Adrenal gland (tissue), 12 donors: ENCODE results near the gene OTULIN. TPM values are rescaled to one million over a fixed set of nuclear protein-coding genes. Genes with fewer than 3 reads are reported as not detected.

Experiments
- DNase-seq, 7 donors: peaks; one replicate each; pipeline ENCODE4 v3.0.0-alpha.2; 2019 to 2020
- H3K27ac ChIP-seq, 5 donors: fragments of 200-600 bp; sonication (generic) in 4 of 5; 1 replicate in 3 of 5; 2 replicates in 2 of 5; pipeline versions ENCODE4 v1.5.1 to v1.8.0; 2016 to 2020; ENCODE audit warnings: mild to moderate bottlenecking in 1 of 5
- H3K27me3 ChIP-seq: fragments of 200-600 bp; 2 replicates; pipeline ENCODE4 v1.8.0; 2021
- H3K36me3 ChIP-seq, 2 donors: fragments of 200-600 bp; replicated peaks in 1 of 2; 1 replicate in 1 of 2; 2 replicates in 1 of 2; pipeline versions ENCODE4 v1.5.1 to v1.8.0; 2018 to 2022
- H3K4me1 ChIP-seq, 2 donors: fragments of 200-600 bp; replicated peaks in 1 of 2; 1 replicate in 1 of 2; 2 replicates in 1 of 2; pipeline versions ENCODE4 v1.5.1 to v1.8.0; 2018 to 2021
- H3K4me3 ChIP-seq, 4 donors: fragments of 200-600 bp; sonication (generic) in 3 of 4; one replicate each; pipeline ENCODE4 v1.5.1; 2016 to 2018
- H3K9me3 ChIP-seq, 3 donors: fragments of 200-600 bp; sonication (generic) in 1 of 3; replicated peaks in 1 of 3; 1 replicate in 2 of 3; 2 replicates in 1 of 3; pipeline versions ENCODE4 v1.5.1 to v1.8.0; 2016 to 2021
- CTCF ChIP-seq, 6 experiments: fragments of 450-650 bp in 4 of 6; fragments of 200-600 bp in 2 of 6; sonication (generic) in 1 of 6; IDR thresholded peaks; 1 replicate in 5 of 6; 2 replicates in 1 of 6; pipeline versions ENCODE4 v1.5.1 to v1.8.0; 2016 to 2021; ENCODE audit warnings: antibody characterized with exemption in 6 of 6, mild to moderate bottlenecking in 2 of 6, moderate library complexity in 1 of 6
- POLR2A ChIP-seq, 2 donors: fragments of 450-650 bp; IDR thresholded peaks; one replicate each; pipeline ENCODE4 v1.6.1; 2017; ENCODE audit warnings: antibody characterized with exemption in 2 of 2, mild to moderate bottlenecking in 2 of 2, moderate library complexity in 1 of 2
- WGBS, 4 donors: extraction: QIAGEN DNeasy Blood & Tissue Kit in 2 of 4; methylation state at CpG; one replicate each; pipeline versions ENCODE4 v1.1.5 to v1.1.7; 2013 to 2017; 5-methylcytosine and 5-hydroxymethylcytosine counted together
- intact Hi-C, 2 donors: fragments of 100-400 bp; cut with DNase I; formaldehyde crosslinking; loops; one replicate each; pipeline versions ENCODE4 v1.14.1 to v1.15.0; 2022 to 2023
- polyA plus RNA-seq, 3 donors: library from polyadenylated mRNA; stranded (reverse); fragments of 200-250 nt in 2 of 3; fragments of 350-450 nt in 1 of 3; fragmentation: Illumina TruSeq in 1 of 3; extraction: RNeasy Lipid Tissue Mini Kit (QIAGEN cat#74804) in 1 of 3; gene quantifications; one replicate each; pipeline ENCODE4 v1.2.3, GENCODE V29; 2013 to 2014
- total RNA-seq, 9 donors: library from RNA; depleted of rRNA in 4 of 9; stranded (reverse); fragments of >200 nt in 4 of 9; fragments of 120-200 nt in 1 of 9; fragmentation: NEBNext Ultra II Directional in 1 of 9; extraction: Animal tissue kit (Norgen Biotek cat#: 25700) in 1 of 9; gene quantifications; one replicate each; pipeline versions ENCODE4 v1.1.0 to v1.2.4, GENCODE V29; 2013 to 2023
- donor health status: healthy with polysubstance abuse.
- donor health status: Bipolar disorder and iron deficiency.
- donor health status: DM: yes; HTN: yes; CAD: no.
- donor health status: DM: no; HTN: no; CAD: no.
- donor health status: DM: no; HTN: no; CAD: no.
- donor health status: DM: yes; HTN: yes; CAD: no.

OTULIN gene
- total and polyA plus RNA-seq, 12 donors = 2.8 to 40.8 (median 20.4) TPM

GRCh38 chr5:14720236-14720923 is 55.9 kb downstream of the OTULIN start:
- 85 to 96% (median 87%) methylated on average over 3 of the region's 3 CpGs for WGBS, 4 donors
- no peaks in the 10 kb centered on the region for H3K27me3 ChIP-seq
- peaks cover 0 to 8% of the 10 kb centered on the region in 2 donors for H3K36me3 ChIP-seq
- DNase-seq = peak in 1 of 7 donors; percentile 2
- H3K9me3 ChIP-seq = no peaks in the 10 kb centered on the region
- H3K27ac ChIP-seq = no peak overlapping the region
- H3K4me1 ChIP-seq = no peaks in the 10 kb centered on the region
- H3K4me3 ChIP-seq = no peak overlapping the region
- TF ChIP-seq CTCF (IDR thresholded peaks at IDR 0.05) (no peak), POLR2A (IDR thresholded peaks at IDR 0.05) (no peak)
- intact Hi-C loops = loop anchor here in 1 of 2 donors (10.0 kb wide), 1 partner anchor 144 kb away; no protein-coding TSS in a partner anchor

GRCh38 chr5:14721990-14722656 is 57.6 kb downstream of the OTULIN start:
- intact Hi-C loops = loop anchor here in 1 of 2 donors (10.0 kb wide), 1 partner anchor 143 kb away; no protein-coding TSS in a partner anchor
- no peaks in the 10 kb centered on the region for H3K27me3 ChIP-seq
- no peaks in the 10 kb centered on the region for H3K9me3 ChIP-seq
- DNase-seq = no peak
- no peaks in the 10 kb centered on the region for H3K4me1 ChIP-seq
- no peak overlapping the region for H3K27ac ChIP-seq
- 82 to 91% (median 88%) methylated on average over 7 of the region's 7 CpGs for WGBS, 4 donors
- TF ChIP-seq CTCF (IDR thresholded peaks at IDR 0.05) = no peak
- TF ChIP-seq POLR2A (IDR thresholded peaks at IDR 0.05) = no peak
- H3K4me3 ChIP-seq = no peak overlapping the region
- H3K36me3 ChIP-seq = no peaks in the 10 kb centered on the region

GRCh38 chr5:14722923-14723322 is 58.4 kb downstream of the OTULIN start:
- no peaks in the 10 kb centered on the region for H3K4me1 ChIP-seq
- no peak overlapping the region for H3K4me3 ChIP-seq
- no peaks in the 10 kb centered on the region for H3K9me3 ChIP-seq
- intact Hi-C loops = loop anchor here in 1 of 2 donors (10.0 kb wide), 1 partner anchor 142 kb away; no protein-coding TSS in a partner anchor
- DNase-seq = no peak
- no peaks in the 10 kb centered on the region for H3K27me3 ChIP-seq
- WGBS, 4 donors = 87 to 94% (median 93%) methylated on average over 8 of the region's 8 CpGs
- no peaks in the 10 kb centered on the region for H3K36me3 ChIP-seq
- H3K27ac ChIP-seq = no peak overlapping the region
- no peak for TF ChIP-seq POLR2A (IDR thresholded peaks at IDR 0.05)
- TF ChIP-seq CTCF (IDR thresholded peaks at IDR 0.05) = no peak

GRCh38 chr5:14723701-14724132 is 59.2 kb downstream of the OTULIN start:
- Histone ChIP-seq H3K36me3 (no peaks in the 10 kb centered on the region), H3K4me1 (no peaks in the 10 kb centered on the region), H3K9me3 (no peaks in the 10 kb centered on the region), H3K4me3 (no peak overlapping the region), H3K27me3 (no peaks in the 10 kb centered on the region), H3K27ac (peak overlapping the region in 1 of 5 donors; percentile 34)
- TF ChIP-seq POLR2A (IDR thresholded peaks at IDR 0.05) (no peak), CTCF (IDR thresholded peaks at IDR 0.05) (no peak)
- DNase-seq = no peak
- intact Hi-C loops = loop anchor here in 1 of 2 donors (10.0 kb wide), 1 partner anchor 141 kb away; no protein-coding TSS in a partner anchor
- 72 to 79% (median 73%) methylated on average over 4 of the region's 4 CpGs for WGBS, 4 donors
